K562 (cell line): ENCODE measurements around the gene GINS2.

ENCODE experiments used
- CBX3 ChIP-seq, 2 experiments: IDR thresholded peaks; 1 replicate in 1 of 2; 2 replicates in 1 of 2; pipeline ENCODE4 v1.6.1; 2012; ENCODE audit warnings: inconsistent platforms in 2 of 2, low read length in 2 of 2, borderline replicate concordance in 1 of 2, control low read depth in 1 of 2
- CTCF ChIP-seq, 3 experiments: IDR thresholded peaks in 2 of 3; conservative IDR thresholded peaks in 1 of 3; 2 replicates each; pipeline ENCODE4 v1.5.1; 2011 to 2012; ENCODE audit warnings: low read length in 3 of 3, mild to moderate bottlenecking in 3 of 3, control low read depth in 2 of 3, improper control_type of control experiment in 1 of 3, inconsistent platforms in 1 of 3, low read depth in 1 of 3, mixed read lengths in 1 of 3, moderate library complexity in 1 of 3; ENCODE audit not compliant: insufficient read depth in 2 of 3
- EHMT2 ChIP-seq: fragments of 450-650 bp; IDR thresholded peaks from 2 replicates; pipeline ENCODE4 v1.6.1; 2018; ENCODE audit warnings: antibody characterized with exemption
- NR3C1 ChIP-seq: sonication (generic); formaldehyde crosslinking; IDR thresholded peaks from 2 replicates; pipeline ENCODE4 v1.8.1; 2022; ENCODE audit warnings: missing genetic modification reagents
- ZNF140 ChIP-seq: fragments of 250-450 bp; sonication (Bioruptor Pico); IDR thresholded peaks from 2 replicates; pipeline ENCODE4 v1.8.0; 2021; ENCODE audit warnings: moderate library complexity, mild to moderate bottlenecking, inconsistent platforms
- ZNF274 ChIP-seq: IDR thresholded peaks from 2 replicates; pipeline ENCODE4 v1.6.1; 2011; ENCODE audit warnings: low read depth, mild to moderate bottlenecking, low read length, moderate library complexity, borderline replicate concordance
- TF ChIP-seq, protein P1 (sequence below): IDR thresholded peaks from 3 replicates; pipeline ENCODE4 v1.6.1; 2011; ENCODE audit warnings: borderline replicate concordance, mild to moderate bottlenecking, moderate library complexity; ENCODE audit not compliant: insufficient read length; ENCODE audit errors: extremely low read depth

DNA sequence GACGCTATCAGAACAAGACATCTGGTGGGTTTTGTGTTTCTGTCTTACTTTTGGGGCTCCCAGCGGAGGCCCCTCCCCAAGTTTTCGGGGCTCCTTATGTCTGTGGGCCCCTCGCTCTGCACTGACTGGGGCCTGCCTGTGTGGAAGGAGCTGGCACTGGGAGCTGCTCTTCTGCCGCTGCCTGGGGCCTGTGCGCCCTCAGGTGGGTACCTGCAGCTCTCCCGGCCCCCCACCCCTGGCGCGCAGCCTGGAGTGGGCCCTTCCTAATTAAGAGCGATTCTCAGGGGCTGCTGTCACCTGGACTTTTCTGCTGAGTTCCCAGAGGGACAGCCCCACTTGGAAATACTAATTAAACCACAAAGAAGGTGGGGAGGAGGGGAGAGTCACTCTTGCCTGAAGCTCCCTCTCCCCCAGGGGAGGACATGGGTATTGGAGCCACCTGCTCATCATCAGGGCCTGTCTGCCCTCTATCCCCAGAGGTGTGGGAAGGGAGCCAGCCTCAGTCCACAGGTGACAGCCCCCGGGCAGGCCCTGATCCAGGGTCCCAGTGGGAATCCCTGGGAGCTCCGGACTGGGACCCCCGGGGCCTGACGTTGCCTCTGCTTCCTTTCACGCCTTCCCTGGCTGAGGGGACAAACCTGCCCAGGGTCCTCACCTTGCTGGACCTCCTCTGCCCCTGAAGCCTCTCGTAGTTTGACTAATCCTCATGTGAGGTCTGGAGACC lies 39.2 kb downstream of the GINS2 start:
- TF ChIP-seq, protein P1, sequence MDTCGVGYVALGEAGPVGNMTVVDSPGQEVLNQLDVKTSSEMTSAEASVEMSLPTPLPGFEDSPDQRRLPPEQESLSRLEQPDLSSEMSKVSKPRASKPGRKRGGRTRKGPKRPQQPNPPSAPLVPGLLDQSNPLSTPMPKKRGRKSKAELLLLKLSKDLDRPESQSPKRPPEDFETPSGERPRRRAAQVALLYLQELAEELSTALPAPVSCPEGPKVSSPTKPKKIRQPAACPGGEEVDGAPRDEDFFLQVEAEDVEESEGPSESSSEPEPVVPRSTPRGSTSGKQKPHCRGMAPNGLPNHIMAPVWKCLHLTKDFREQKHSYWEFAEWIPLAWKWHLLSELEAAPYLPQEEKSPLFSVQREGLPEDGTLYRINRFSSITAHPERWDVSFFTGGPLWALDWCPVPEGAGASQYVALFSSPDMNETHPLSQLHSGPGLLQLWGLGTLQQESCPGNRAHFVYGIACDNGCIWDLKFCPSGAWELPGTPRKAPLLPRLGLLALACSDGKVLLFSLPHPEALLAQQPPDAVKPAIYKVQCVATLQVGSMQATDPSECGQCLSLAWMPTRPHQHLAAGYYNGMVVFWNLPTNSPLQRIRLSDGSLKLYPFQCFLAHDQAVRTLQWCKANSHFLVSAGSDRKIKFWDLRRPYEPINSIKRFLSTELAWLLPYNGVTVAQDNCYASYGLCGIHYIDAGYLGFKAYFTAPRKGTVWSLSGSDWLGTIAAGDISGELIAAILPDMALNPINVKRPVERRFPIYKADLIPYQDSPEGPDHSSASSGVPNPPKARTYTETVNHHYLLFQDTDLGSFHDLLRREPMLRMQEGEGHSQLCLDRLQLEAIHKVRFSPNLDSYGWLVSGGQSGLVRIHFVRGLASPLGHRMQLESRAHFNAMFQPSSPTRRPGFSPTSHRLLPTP = no peak
- TF ChIP-seq CTCF (IDR thresholded peaks at IDR 0.05 in 2 of 3, conservative IDR thresholded peaks at IDR 0.05 in 1 of 3; ENCODE audit: insufficient read depth in 2 of 3, low read depth in 1 of 3, low read length in 3 of 3) (no peak), NR3C1 (no peak), CBX3 (IDR thresholded peaks at IDR 0.05; ENCODE audit: borderline replicate concordance in 1 of 2, low read length in 2 of 2) (no peak), ZNF140 (no peak), ZNF274 (no peak), EHMT2 (no peak)
